ENCODE measurements around the gene KRT31.
"Not testable (repeated sequence)": the region's sequence is repeated elsewhere in the genome, so short reads cannot be mapped to it uniquely, and the experiment has no call there.

Gene KRT31

DNA sequence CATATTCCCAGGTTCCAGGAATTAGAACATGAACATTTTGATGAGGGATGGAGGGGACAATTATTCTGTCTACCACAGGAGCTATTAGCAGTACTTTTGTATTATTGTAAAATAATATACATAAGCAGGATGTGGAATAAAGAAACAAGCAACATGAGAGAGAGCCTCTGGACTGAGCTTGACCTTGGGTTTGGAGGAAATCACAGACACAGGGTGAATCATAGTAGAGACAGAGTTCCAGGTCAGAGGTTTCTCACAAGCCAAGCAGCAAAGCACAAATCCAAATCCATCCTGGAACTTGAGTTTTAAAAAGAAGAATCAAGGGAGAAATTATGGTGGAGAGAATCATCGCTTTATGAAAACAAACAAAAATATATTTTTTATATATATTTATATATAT, 5.1 kb downstream of the KRT31 start:
- no peak for DNase-seq (ENCODE audit: low spot score)
- TF ChIP-seq CTCF (IDR thresholded peaks at IDR 0.05): no peak
- no peak overlapping the region for H3K4me3 ChIP-seq
- no peak overlapping the region for H3K27ac ChIP-seq

DNA sequence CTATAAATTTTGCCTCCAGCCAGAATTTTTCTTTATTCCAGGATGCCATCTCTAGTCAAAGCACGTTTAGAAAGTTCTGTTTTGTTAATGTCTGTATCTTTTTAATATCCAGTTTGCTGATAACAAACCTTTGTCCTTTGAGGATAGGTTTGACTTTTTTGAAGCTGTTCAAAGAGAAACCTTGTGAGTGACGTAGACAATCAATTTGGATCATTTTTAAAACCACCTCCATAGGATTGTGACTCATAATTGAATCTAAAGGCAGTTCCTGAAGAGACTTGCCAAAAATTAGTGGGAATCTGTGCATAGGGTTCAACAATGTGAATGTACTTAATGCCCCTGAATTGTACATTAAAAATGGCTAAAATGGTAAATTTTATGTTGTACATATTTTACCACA, 5.9 kb downstream of the KRT31 start:
- DNase-seq (ENCODE audit: low spot score): no peak
- no peak overlapping the region for H3K27ac ChIP-seq
- no peak for TF ChIP-seq CTCF (IDR thresholded peaks at IDR 0.05)
- no peak overlapping the region for H3K4me3 ChIP-seq

- no peak overlapping the region for H3K4me3 ChIP-seq
- TF ChIP-seq CTCF (IDR thresholded peaks at IDR 0.05): no peak
- DNase-seq (ENCODE audit: low spot score): no peak
These were observed 6.9 kb downstream of the KRT31 start for GRCh38 chr17:41390411-41390938.

GRCh38 chr17:41387670-41388069, 9.7 kb downstream of the KRT31 start:
- TF ChIP-seq CTCF (IDR thresholded peaks at IDR 0.05): no peak
- DNase-seq (ENCODE audit: low spot score): no peak

More at GRCh38 chr17:41390411-41390938, 6.9 kb downstream of the KRT31 start:
- H3K27ac ChIP-seq: no peak overlapping the region

GRCh38 chr17:41386227-41386626, 11.2 kb downstream of the KRT31 start:
- no peak overlapping the region for H3K27ac ChIP-seq
- no peak for DNase-seq (ENCODE audit: low spot score)
- TF ChIP-seq CTCF (IDR thresholded peaks at IDR 0.05): no peak
- H3K4me3 ChIP-seq: no peak overlapping the region

More at GRCh38 chr17:41387670-41388069, 9.7 kb downstream of the KRT31 start:
- no peak overlapping the region for H3K4me3 ChIP-seq
- no peak overlapping the region for H3K27ac ChIP-seq

DNA sequence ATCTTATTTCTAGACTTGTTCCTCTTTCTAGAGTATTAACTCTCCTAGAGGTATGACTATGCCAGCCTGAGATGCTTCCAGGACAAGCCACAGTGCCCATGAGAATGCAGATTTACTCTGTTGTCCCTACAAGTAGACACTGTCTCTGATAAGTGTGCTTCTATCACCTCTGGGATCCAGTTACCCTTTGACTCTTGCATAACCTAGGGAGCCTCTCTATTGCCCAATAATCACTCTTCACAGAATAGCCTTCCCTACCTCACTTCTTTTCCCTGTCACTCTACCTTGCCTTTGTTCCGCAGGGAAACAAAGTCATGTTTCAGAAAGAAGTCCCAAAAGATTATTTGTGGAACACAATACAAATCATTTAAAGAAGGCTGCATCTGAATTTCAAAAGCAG, 13.7 kb downstream of the KRT31 start:
- Histone ChIP-seq H3K4me3 (no peak overlapping the region), H3K27ac (no peak overlapping the region)
- no peak for TF ChIP-seq CTCF (IDR thresholded peaks at IDR 0.05)
- no peak for DNase-seq (ENCODE audit: low spot score)

- no peak overlapping the region for H3K27ac ChIP-seq
- no peak for DNase-seq (ENCODE audit: low spot score)
- no peak for TF ChIP-seq CTCF (IDR thresholded peaks at IDR 0.05)
- no peak overlapping the region for H3K4me3 ChIP-seq
These were observed 15.0 kb downstream of the KRT31 start for GRCh38 chr17:41382394-41382793.

GRCh38 chr17:41381943-41382342, 15.5 kb downstream of the KRT31 start, which contains the start of gene KRT34:
TSS of gene KRT34 (minus strand) at chr17:41382306. CDS start at chr17:41382246, 60 bp downstream.
- H3K4me3 ChIP-seq: not testable (repeated sequence)

DNA sequence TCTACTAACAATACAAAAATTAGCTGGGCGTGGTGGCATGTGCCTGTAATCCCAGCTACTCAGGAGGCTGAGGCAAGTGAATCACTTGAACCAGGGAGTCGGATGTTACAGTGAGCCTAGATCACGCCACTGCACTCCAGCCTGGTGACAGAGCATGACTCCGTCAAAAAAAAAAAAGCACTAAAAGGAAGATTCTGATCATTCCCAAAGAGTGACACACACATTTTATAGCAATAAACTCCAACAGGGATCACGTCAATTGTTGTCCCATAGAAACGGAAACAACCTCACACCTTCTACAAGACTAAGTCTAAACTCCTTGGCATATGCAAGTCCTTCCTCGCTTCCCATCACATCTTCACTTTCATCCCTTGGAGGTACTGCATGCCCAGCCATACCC, 17.3 kb downstream of the KRT31 start:
- not testable (repeated sequence) for DNase-seq (ENCODE audit: low spot score); H3K4me3 ChIP-seq; H3K27ac ChIP-seq

More at GRCh38 chr17:41381943-41382342, 15.5 kb downstream of the KRT31 start, which contains the start of gene KRT34:
- DNase-seq (ENCODE audit: low spot score); H3K27ac ChIP-seq: not testable (repeated sequence)

Data from coronary artery (tissue), 2 donors.